GM23338 (cell line): ENCODE data around the gene COL8A2.

Experiments
- CREB1 ChIP-seq: fragments of 250-450 bp; sonication (Bioruptor Pico); IDR thresholded peaks from 2 replicates; pipeline ENCODE4 v1.5.0; 2020; ENCODE audit warnings: low read depth, mild to moderate bottlenecking, moderate library complexity
- CTCF ChIP-seq, 2 experiments: fragments of 200-600 bp in 1 of 2; sonication (generic) in 1 of 2; conservative IDR thresholded peaks; 2 replicates each; pipeline versions ENCODE4 v1.5.1 to v1.6.1; 2016 to 2017; ENCODE audit warnings: antibody characterized with exemption in 2 of 2, low read depth in 2 of 2, mild to moderate bottlenecking in 2 of 2, moderate library complexity in 1 of 2
- ETS1 ChIP-seq: IDR thresholded peaks from 2 replicates; pipeline ENCODE4 v1.6.1; 2016; ENCODE audit warnings: antibody characterized with exemption
- EZH2 ChIP-seq: fragments of 200-600 bp; sonication (generic); IDR thresholded peaks from one replicate; pipeline ENCODE4 v1.8.0; 2017; ENCODE audit warnings: antibody characterized with exemption, mild to moderate bottlenecking, low read depth; ENCODE audit not compliant: unreplicated experiment
- EZH2phosphoT487 ChIP-seq: fragments of 200-600 bp; sonication (generic); IDR thresholded peaks from one replicate; pipeline ENCODE4 v1.8.1; 2018; ENCODE audit warnings: antibody characterized with exemption; ENCODE audit not compliant: unreplicated experiment
- JUNB ChIP-seq: IDR thresholded peaks from one replicate; pipeline ENCODE4 v1.6.1; 2016; ENCODE audit warnings: antibody characterized with exemption; ENCODE audit not compliant: unreplicated experiment
- NANOG ChIP-seq: IDR thresholded peaks from 2 replicates; pipeline ENCODE4 v1.6.1; 2016; ENCODE audit warnings: antibody characterized with exemption, borderline replicate concordance
- POLR2AphosphoS5 ChIP-seq: IDR thresholded peaks from 2 replicates; pipeline ENCODE4 v1.6.1; 2016; ENCODE audit warnings: antibody characterized with exemption, low read depth
- REST ChIP-seq: IDR thresholded peaks from one replicate; pipeline ENCODE4 v1.6.1; 2018; ENCODE audit warnings: antibody characterized with exemption; ENCODE audit not compliant: unreplicated experiment
- STAT1 ChIP-seq: IDR thresholded peaks from one replicate; pipeline ENCODE4 v1.6.1; 2016; ENCODE audit warnings: antibody characterized with exemption; ENCODE audit not compliant: unreplicated experiment
- ZNF114 ChIP-seq: fragments of 250-450 bp; sonication (Bioruptor Pico); IDR thresholded peaks from 2 replicates; pipeline ENCODE4 v1.5.0; 2020; ENCODE audit warnings: mild to moderate bottlenecking, moderate library complexity
- ZNF331 ChIP-seq: fragments of 250-450 bp; sonication (Bioruptor Pico); IDR thresholded peaks from 2 replicates; pipeline ENCODE4 v1.5.0; 2020; ENCODE audit warnings: low read depth, mild to moderate bottlenecking, moderate library complexity
- ZNF462 ChIP-seq: fragments of 250-450 bp; sonication (Bioruptor Pico); IDR thresholded peaks from 2 replicates; pipeline ENCODE4 v1.5.0; 2020; ENCODE audit warnings: mild to moderate bottlenecking, moderate library complexity

GRCh38 chr1:36083635-36084496 is 41.2 kb downstream of the COL8A2 start, which contains the start of gene TEKT2:
- no peak for TF ChIP-seq EZH2
- peak in 1 of 2 experiments; percentile 17; a peak in 2 of 4 replicates for TF ChIP-seq CTCF (conservative IDR thresholded peaks at IDR 0.05; ENCODE audit: low read depth in 2 of 2)
- TF ChIP-seq REST, result no peak
- no peak for TF ChIP-seq POLR2AphosphoS5
- no peak for TF ChIP-seq EZH2phosphoT487
- TF ChIP-seq JUNB, result no peak
- no peak for TF ChIP-seq NANOG
- TF ChIP-seq ZNF114, result no peak
- TF ChIP-seq ETS1, result no peak
- no peak for TF ChIP-seq CREB1 (CRISPR knock-in tag)
- TF ChIP-seq ZNF331 (CRISPR knock-in tag), result no peak
- TF ChIP-seq STAT1, result no peak
- no peak for TF ChIP-seq ZNF462
